Esophagus (tissue), 2 donors: ENCODE measurements around the gene THTPA. TPM values are rescaled to one million over a fixed set of nuclear protein-coding genes. Genes with fewer than 3 reads are reported as not detected.

Experiments
- H3K27ac ChIP-seq, 2 donors: one replicate each; pipeline ENCODE4 v1.5.1; 2013; ENCODE audit warnings: low read depth in 2 of 2, mild to moderate bottlenecking in 2 of 2, inconsistent platforms in 1 of 2, low read length in 1 of 2, moderate library complexity in 1 of 2
- H3K27me3 ChIP-seq, 2 donors: one replicate each; pipeline ENCODE4 v1.6.1; 2013; ENCODE audit warnings: low read length in 2 of 2, control low read depth in 1 of 2, mild to moderate bottlenecking in 1 of 2; ENCODE audit not compliant: insufficient read depth in 2 of 2, control insufficient read depth in 1 of 2
- H3K36me3 ChIP-seq, 2 donors: one replicate each; pipeline ENCODE4 v1.6.1; 2013; ENCODE audit warnings: low read length in 1 of 2; ENCODE audit not compliant: control insufficient read depth in 2 of 2, insufficient read depth in 2 of 2
- H3K4me1 ChIP-seq, 2 donors: one replicate each; pipeline ENCODE4 v1.6.1; 2013; ENCODE audit warnings: low read length in 1 of 2; ENCODE audit not compliant: control insufficient read depth in 2 of 2, insufficient read depth in 2 of 2
- H3K4me3 ChIP-seq, 2 donors: one replicate each; pipeline ENCODE4 v1.5.1; 2013; ENCODE audit warnings: low read length in 2 of 2, mild to moderate bottlenecking in 2 of 2, low read depth in 1 of 2, moderate library complexity in 1 of 2
- H3K9me3 ChIP-seq, 2 donors: one replicate each; pipeline ENCODE4 v1.6.1; 2013; ENCODE audit warnings: mild to moderate bottlenecking in 2 of 2, low read depth in 1 of 2, low read length in 1 of 2, moderate library complexity in 1 of 2; ENCODE audit not compliant: control insufficient read depth in 2 of 2, insufficient read depth in 1 of 2
- WGBS, 2 donors: extraction: QIAGEN DNeasy Blood & Tissue Kit; methylation state at CpG; one replicate each; pipeline ENCODE4 v1.1.7; 2013; 5-methylcytosine and 5-hydroxymethylcytosine counted together
- polyA plus RNA-seq, 2 donors: library from polyadenylated mRNA; stranded (reverse); fragments of 200-250 nt; gene quantifications; one replicate each; pipeline ENCODE4 v1.2.3, GENCODE V29; 2013
- donor health status: healthy with polysubstance abuse.
- donor health status: Bipolar disorder and iron deficiency.

THTPA gene, protein sequence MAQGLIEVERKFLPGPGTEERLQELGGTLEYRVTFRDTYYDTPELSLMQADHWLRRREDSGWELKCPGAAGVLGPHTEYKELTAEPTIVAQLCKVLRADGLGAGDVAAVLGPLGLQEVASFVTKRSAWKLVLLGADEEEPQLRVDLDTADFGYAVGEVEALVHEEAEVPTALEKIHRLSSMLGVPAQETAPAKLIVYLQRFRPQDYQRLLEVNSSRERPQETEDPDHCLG
- polyA plus RNA-seq, result 1 to 10 TPM; 7.8 to 8.3 TPM

- 1% methylated on average over 54 of the region's 54 CpGs for WGBS, 2 donors
- Histone ChIP-seq H3K9me3 (no peaks in the 10 kb centered on the region), H3K27ac (peak within 1 kb of the TSS; percentile 97 to 98), H3K36me3 (peaks cover 5 to 11% of the 10 kb centered on the region in 2 donors), H3K4me3 (peak within 1 kb of the TSS; percentile 97 to 98), H3K4me1 (peaks cover 2 to 4% of the 10 kb centered on the region in 2 donors), H3K27me3 (no peaks in the 10 kb centered on the region)
Measured at GRCh38 chr14:23555882-23556699, at the start of gene THTPA. Gene THTPA, plus strand, starts transcription at chr14:23556271. Its CDS starts 487 bp downstream, at chr14:23556758.

DNA sequence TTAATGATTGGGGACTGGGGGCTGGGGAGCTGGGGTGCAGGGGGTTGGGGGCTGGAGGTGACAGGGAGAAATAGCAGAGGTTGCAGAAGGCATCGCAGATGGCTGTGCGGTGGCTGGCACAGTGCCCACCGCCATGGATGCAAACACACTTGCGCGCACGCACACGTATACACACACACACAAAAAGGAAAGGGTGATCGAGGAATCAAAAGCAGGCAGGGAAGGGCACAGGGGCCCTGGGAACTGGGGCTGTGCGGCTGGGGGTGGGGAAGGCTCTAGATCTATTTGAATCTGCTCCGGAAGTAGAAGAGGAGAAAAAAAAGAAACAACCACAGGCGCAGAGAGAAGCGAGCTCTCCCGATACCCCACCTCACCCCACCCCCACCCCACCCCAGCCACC is 43.9 kb upstream of the THTPA start:
- WGBS, 2 donors, result 45 to 50% methylated on average over 13 of the region's 13 CpGs

DNA sequence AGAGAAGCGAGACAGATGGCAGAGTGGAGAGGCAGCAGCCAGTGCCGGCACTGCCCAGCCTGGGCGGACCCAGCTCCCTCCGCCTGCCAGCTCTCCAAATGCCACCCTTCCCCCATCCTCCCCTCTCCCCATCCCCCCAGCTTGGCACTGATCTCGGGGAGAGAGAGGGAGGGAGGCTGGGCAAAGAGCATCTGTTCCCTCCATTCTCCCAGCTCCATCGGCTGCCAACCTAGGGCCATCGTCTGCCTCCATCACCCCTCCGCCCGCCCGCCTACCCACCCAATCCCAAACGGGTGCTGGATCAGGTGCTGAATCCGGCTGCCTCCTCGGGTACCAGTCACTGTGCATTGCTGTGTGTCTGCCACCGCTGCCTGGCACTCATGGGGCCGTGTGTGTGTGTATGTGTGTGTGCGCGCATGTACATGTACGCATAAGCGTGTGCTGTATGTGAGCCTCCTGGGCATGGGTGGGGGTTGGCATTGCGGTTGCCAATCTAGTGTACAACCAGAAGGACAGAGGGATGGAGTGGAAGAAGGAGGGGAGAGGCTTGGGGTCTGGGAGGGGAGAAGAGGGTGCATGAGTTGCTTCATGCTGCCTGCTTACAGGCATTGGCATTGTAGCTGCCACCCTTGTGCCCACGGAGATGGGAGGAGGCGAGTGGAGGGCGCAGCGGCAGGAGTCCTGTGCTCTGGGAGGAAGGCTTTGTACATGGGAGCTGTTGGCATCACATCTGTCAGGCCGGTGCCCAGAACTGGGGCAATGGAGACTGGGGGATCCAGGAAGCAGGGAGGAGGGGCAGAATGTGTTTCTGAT is 42.9 kb upstream of the THTPA start:
- Histone ChIP-seq H3K9me3 (no peaks in the 10 kb centered on the region), H3K4me1 (peaks cover 0 to 17% of the 10 kb centered on the region in 2 donors), H3K27me3 (no peaks in the 10 kb centered on the region), H3K36me3 (no peaks in the 10 kb centered on the region), H3K27ac (no peak overlapping the region), H3K4me3 (no peak overlapping the region)
- WGBS, 2 donors, result 58 to 73% methylated on average over 18 to 25 of the region's 25 CpGs

More for the DNA sequence above, 43.9 kb upstream of the THTPA start:
- Histone ChIP-seq H3K27ac (no peak overlapping the region), H3K27me3 (no peaks in the 10 kb centered on the region), H3K36me3 (no peaks in the 10 kb centered on the region), H3K4me3 (no peak overlapping the region), H3K9me3 (no peaks in the 10 kb centered on the region), H3K4me1 (peaks cover 0 to 17% of the 10 kb centered on the region in 2 donors)

- Histone ChIP-seq H3K4me1 (peaks cover 0 to 17% of the 10 kb centered on the region in 2 donors), H3K9me3 (no peaks in the 10 kb centered on the region), H3K4me3 (no peak overlapping the region), H3K27ac (no peak overlapping the region), H3K36me3 (no peaks in the 10 kb centered on the region), H3K27me3 (no peaks in the 10 kb centered on the region)
- 57 to 76% methylated on average over 8 of the region's 8 CpGs for WGBS, 2 donors
Measured at GRCh38 chr14:23513818-23514643, 42.0 kb upstream of the THTPA start.

DNA sequence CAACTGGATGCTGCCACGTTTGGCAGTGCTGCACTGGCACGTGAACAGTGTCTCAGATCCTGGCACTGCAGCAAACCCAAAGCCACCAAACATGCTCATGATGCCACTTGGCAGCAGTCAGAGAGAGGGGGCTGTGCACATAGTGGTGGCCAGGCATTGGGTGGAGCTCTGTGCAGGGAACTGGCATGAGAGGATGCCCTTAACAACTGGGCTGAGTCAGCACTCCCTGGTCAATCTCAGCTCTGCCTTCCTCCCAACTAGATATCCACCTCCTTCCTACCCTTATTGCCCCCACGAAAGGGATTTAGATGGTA is 41.5 kb upstream of the THTPA start:
- Histone ChIP-seq H3K9me3 (no peaks in the 10 kb centered on the region), H3K4me1 (peaks cover 0 to 17% of the 10 kb centered on the region in 2 donors), H3K27me3 (no peaks in the 10 kb centered on the region), H3K27ac (no peak overlapping the region), H3K4me3 (no peak overlapping the region), H3K36me3 (no peaks in the 10 kb centered on the region)
- WGBS, 2 donors, result 43 to 63% methylated on average over 3 of the region's 3 CpGs

- WGBS, 2 donors, result 79 to 82% methylated on average over 6 of the region's 6 CpGs
- H3K9me3 ChIP-seq, result no peaks in the 10 kb centered on the region
Measured at GRCh38 chr14:23517650-23518326, 38.3 kb upstream of the THTPA start.

DNA sequence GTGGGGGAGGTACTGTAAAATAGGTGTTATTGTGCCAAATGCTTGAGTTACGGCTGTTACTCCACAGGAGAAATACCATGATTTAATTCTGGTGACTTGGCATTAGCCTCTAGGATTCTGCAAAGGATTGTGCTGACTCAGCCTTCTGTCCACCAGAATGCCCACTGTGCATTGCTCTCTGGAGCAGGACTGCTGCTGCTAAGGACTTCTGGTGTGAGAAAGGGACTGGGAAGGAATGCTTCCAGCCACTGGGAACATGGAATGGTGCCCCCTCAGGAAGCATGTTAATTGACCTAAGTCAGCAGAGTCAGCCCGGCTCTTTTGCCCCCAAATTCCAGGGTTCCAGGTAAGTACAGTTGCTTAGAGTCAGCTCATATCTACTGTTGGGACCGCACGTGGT is 37.4 kb upstream of the THTPA start:
- Histone ChIP-seq H3K27ac (no peak overlapping the region), H3K36me3 (no peaks in the 10 kb centered on the region), H3K9me3 (no peaks in the 10 kb centered on the region), H3K4me3 (no peak overlapping the region), H3K27me3 (no peaks in the 10 kb centered on the region), H3K4me1 (peaks cover 0 to 10% of the 10 kb centered on the region in 2 donors)
- 84 to 85% methylated on average over 4 of the region's 4 CpGs for WGBS, 2 donors

More at GRCh38 chr14:23517650-23518326, 38.3 kb upstream of the THTPA start:
- no peaks in the 10 kb centered on the region for H3K27me3 ChIP-seq
- H3K4me3 ChIP-seq, result no peak overlapping the region
- H3K36me3 ChIP-seq, result no peaks in the 10 kb centered on the region
- peaks cover 0 to 17% of the 10 kb centered on the region in 2 donors for H3K4me1 ChIP-seq
- H3K27ac ChIP-seq, result no peak overlapping the region

DNA sequence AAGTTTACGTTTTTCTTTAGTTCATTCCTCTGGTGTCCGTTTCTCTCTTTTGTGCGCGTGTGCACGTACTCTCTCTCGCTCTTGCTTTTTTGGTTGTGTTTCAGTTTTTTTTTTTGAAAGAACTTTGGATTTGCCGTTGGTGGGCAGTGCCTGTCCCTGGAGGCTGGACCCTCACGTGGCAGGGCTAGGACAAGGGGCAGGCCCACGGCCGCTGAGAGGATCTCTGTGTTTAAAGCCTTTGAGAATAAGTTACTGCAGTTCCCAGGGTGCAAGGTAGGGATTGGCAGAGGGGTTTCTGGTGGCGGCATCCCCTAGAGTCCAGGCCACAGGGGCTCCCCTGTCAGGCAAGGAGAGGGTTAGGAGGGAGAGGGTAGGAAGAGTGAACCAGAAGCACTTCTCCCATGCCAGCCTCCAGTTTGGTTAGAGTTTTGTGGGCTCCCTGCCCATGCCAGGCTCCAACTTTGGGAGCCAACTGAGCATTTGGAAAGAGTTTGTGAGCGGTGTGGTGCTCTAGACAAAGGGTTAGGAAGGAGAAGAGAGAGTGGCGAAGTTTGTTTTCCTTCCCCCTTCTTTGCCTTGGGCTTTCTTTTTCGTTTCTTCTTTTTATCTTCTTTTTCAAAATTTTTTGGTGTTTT is 35.1 kb upstream of the THTPA start:
- no peak overlapping the region for H3K4me3 ChIP-seq
- H3K27ac ChIP-seq, result no peak overlapping the region
- 87 to 89% methylated on average over 14 of the region's 14 CpGs for WGBS, 2 donors
- H3K36me3 ChIP-seq, result no peaks in the 10 kb centered on the region
- no peaks in the 10 kb centered on the region for H3K9me3 ChIP-seq
- H3K4me1 ChIP-seq, result no peaks in the 10 kb centered on the region
- no peaks in the 10 kb centered on the region for H3K27me3 ChIP-seq
